ENCODE data around the gene TNFAIP8L1.
"Not testable (repeated sequence)": the region's sequence is repeated elsewhere in the genome, so short reads cannot be mapped to it uniquely, and the experiment has no call there.

Gene TNFAIP8L1

GRCh38 chr19:4638828-4639530, at the start of gene TNFAIP8L1:
TSS of gene TNFAIP8L1 (plus strand) at chr19:4639516. CDS start at chr19:4651870, 12,354 bp downstream.
- peak; percentile 100 for DNase-seq

GRCh38 chr19:4589579-4590410, 49.5 kb upstream of the TNFAIP8L1 start:
- DNase-seq, result peak; percentile 31

- no peak for DNase-seq
Measured at GRCh38 chr19:4590559-4590958, 48.8 kb upstream of the TNFAIP8L1 start.

GRCh38 chr19:4591320-4591719, 48.0 kb upstream of the TNFAIP8L1 start:
- DNase-seq, result no peak

- no peak for DNase-seq
Measured at GRCh38 chr19:4592445-4592844, 46.9 kb upstream of the TNFAIP8L1 start.

- DNase-seq, result no peak
Measured at GRCh38 chr19:4593409-4593851, 45.9 kb upstream of the TNFAIP8L1 start.

- no peak for DNase-seq
Measured at GRCh38 chr19:4594201-4594600, 45.1 kb upstream of the TNFAIP8L1 start.

- not testable (repeated sequence) for DNase-seq
Measured at GRCh38 chr19:4595158-4595557, 44.2 kb upstream of the TNFAIP8L1 start.

GRCh38 chr19:4596033-4596904, 43.0 kb upstream of the TNFAIP8L1 start:
- DNase-seq, result no peak

- peak; percentile 42 for DNase-seq
Measured at GRCh38 chr19:4597278-4597974, 41.9 kb upstream of the TNFAIP8L1 start.

- DNase-seq, result peak; percentile 66
Measured at GRCh38 chr19:4597975-4598671, 41.2 kb upstream of the TNFAIP8L1 start.

- DNase-seq, result no peak
Measured at GRCh38 chr19:4598712-4599111, 40.6 kb upstream of the TNFAIP8L1 start.

- no peak for DNase-seq
Measured at GRCh38 chr19:4600082-4600481, 39.2 kb upstream of the TNFAIP8L1 start.

- DNase-seq, result no peak
Measured at GRCh38 chr19:4600893-4601292, 38.4 kb upstream of the TNFAIP8L1 start.

- no peak for DNase-seq
Measured at GRCh38 chr19:4602173-4602788, 37.0 kb upstream of the TNFAIP8L1 start.

- DNase-seq, result no peak
Measured at GRCh38 chr19:4602915-4603314, 36.4 kb upstream of the TNFAIP8L1 start.

- DNase-seq, result no peak
Measured at GRCh38 chr19:4604912-4605311, 34.4 kb upstream of the TNFAIP8L1 start.

GRCh38 chr19:4606181-4606580, 33.1 kb upstream of the TNFAIP8L1 start:
- DNase-seq, result no peak

- DNase-seq, result no peak
Measured at GRCh38 chr19:4606921-4607678, 32.2 kb upstream of the TNFAIP8L1 start.

- DNase-seq, result no peak
Measured at GRCh38 chr19:4609878-4610511, 29.3 kb upstream of the TNFAIP8L1 start.

Measured in CD4-positive, alpha-beta T cell treated with Interleukin-17A for 4 hours (primary cell).